Heart right ventricle (tissue), 16 donors: ENCODE measurements around the gene APOO. TPM values are rescaled to one million over a fixed set of nuclear protein-coding genes. Genes with fewer than 3 reads are reported as not detected.

Source experiments
- ATAC-seq, 8 donors: fragments of 200-7000 bp; cut with Tn5 transposase; one replicate each; pipeline ENCODE4 v1.9.1; 2020; ENCODE audit warnings: mild to moderate bottlenecking in 8 of 8, moderate library complexity in 8 of 8, moderate number of reproducible peaks in 1 of 8
- DNase-seq, 2 donors: peaks; one replicate each; pipeline ENCODE4 v3.0.0-alpha.2; 2020
- H3K27ac ChIP-seq, 10 donors: fragments of 200-600 bp; sonication (generic) in 2 of 10; one replicate each; pipeline versions ENCODE4 v1.5.0 to v1.8.0; 2020 to 2022; ENCODE audit warnings: mild to moderate bottlenecking in 3 of 10
- H3K27me3 ChIP-seq, 7 donors: fragments of 200-600 bp; one replicate each; pipeline ENCODE4 v1.8.0; 2021 to 2022; ENCODE audit warnings: mild to moderate bottlenecking in 2 of 7
- H3K36me3 ChIP-seq, 9 donors: fragments of 200-600 bp; sonication (generic) in 1 of 9; one replicate each; pipeline versions ENCODE4 v1.5.0 to v1.8.0; 2020 to 2022; ENCODE audit warnings: mild to moderate bottlenecking in 2 of 9
- H3K4me1 ChIP-seq, 9 donors: fragments of 200-600 bp; sonication (generic) in 1 of 9; one replicate each; pipeline versions ENCODE4 v1.5.0 to v1.8.0; 2020 to 2022; ENCODE audit warnings: mild to moderate bottlenecking in 4 of 9
- H3K4me3 ChIP-seq, 10 donors: fragments of 200-600 bp; sonication (generic) in 2 of 10; one replicate each; pipeline versions ENCODE4 v1.5.0 to v1.8.0; 2020 to 2022; ENCODE audit warnings: mild to moderate bottlenecking in 7 of 10, moderate library complexity in 2 of 10
- H3K9me3 ChIP-seq, 11 donors: fragments of 200-600 bp in 10 of 11; sonication (generic) in 2 of 11; one replicate each; pipeline versions ENCODE4 v1.5.0 to v1.8.0; 2013 to 2022; ENCODE audit warnings: mild to moderate bottlenecking in 2 of 11, control low read depth in 1 of 11, moderate library complexity in 1 of 11
- WGBS, 2 donors: extraction: QIAGEN DNeasy Blood & Tissue Kit; methylation state at CpG; one replicate each; pipeline ENCODE4 v1.1.7; 2013; ENCODE audit warnings: inconsistent platforms in 1 of 2; 5-methylcytosine and 5-hydroxymethylcytosine counted together
- intact Hi-C, 10 donors: fragments of 100-400 bp; cut with DNase I; formaldehyde crosslinking; loops; one replicate each; pipeline versions ENCODE4 v1.11.1 to v1.14.2; 2022
- polyA plus RNA-seq, 2 donors: library from polyadenylated mRNA; stranded (reverse); fragments of 200-250 nt; gene quantifications; one replicate each; pipeline ENCODE4 v1.2.3, GENCODE V29; 2013
- total RNA-seq, 10 donors: library from RNA; stranded (reverse); fragmentation: NEBNext Ultra II Directional in 3 of 10; extraction: Animal tissue kit (Norgen Biotek cat#: 25700) in 3 of 10; gene quantifications; one replicate each; pipeline versions ENCODE4 v1.2.1 to v1.2.4, GENCODE V29; 2021 to 2023
- TF ChIP-seq, protein P1 (sequence below), 9 donors: fragments of 200-600 bp; sonication (generic) in 2 of 9; IDR thresholded peaks; one replicate each; pipeline versions ENCODE4 v1.5.0 to v1.8.0; 2021 to 2022; ENCODE audit warnings: antibody characterized with exemption in 9 of 9, mild to moderate bottlenecking in 5 of 9, moderate library complexity in 1 of 9
- donor health status: Arrhythmogenic right ventricular cardiomyopathy.
- donor health status: ischemic (EF 13 %, LVEDD 7.1; RV severe dilation, severe dysfunction).
- donor health status: healthy with polysubstance abuse.
- donor health status: DM: no; HTN: yes; CAD: no.
- donor health status: DM: no; HTN: no; CAD: no.
- donor health status: ischemic (EF 25% LVEDD 6.9; RV normal size, moderate dysfunction).
- donor health status: ischemic (EF 25% LVEDD 5.7; RV mildly dilated, moderate dysfunction).
- donor health status: healthy.
- donor health status: DM: yes; HTN: yes; CAD: no.
- donor health status: Ischemic cardiomyopathy.
- donor health status: ischemic (EF 35%, LVEDD 5.7; RV mildly dilated, moderate dysfunction).
- donor health status: nonischemic (EF 11% LVEDD 7.7; RV severe dilation, severe dysfunction).
- donor health status: DM: yes; HTN: yes; CAD: no.
- donor health status: PGD.
- donor health status: ischemic (EF 29% LVEDD 5.4; RV normal size, mild dysfunction).
- donor health status: nonischemic (EF 23%, LVEDD 6.1; RV moderate dilation, normal function).

The APOO gene
- total and polyA plus RNA-seq, 12 donors, result 60.9 to 132 (median 102) TPM

DNA sequence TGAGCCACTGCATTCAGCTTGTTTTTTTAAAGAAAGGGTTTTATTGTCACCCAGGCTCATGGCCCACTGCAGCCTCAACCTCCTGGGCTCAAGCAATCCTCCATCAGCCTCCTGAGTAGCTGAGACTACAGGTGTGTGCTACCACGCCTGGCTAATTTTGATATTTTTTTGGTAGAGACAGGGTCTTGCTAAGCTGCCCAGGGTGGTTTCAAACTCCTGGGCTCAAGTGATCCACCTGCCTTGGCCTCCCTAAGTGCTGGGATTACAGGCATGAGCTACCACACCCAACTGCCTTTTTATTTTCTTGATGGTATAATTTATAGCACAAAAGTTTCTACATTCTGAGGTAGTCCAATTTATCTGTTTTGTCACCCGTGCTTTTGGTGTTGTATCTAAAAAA is 85.9 kb downstream of the APOO start:
- Histone ChIP-seq H3K9me3 (no peaks in the 10 kb centered on the region), H3K27me3 (peaks cover 0 to 21% (median 0%) of the 10 kb centered on the region in 7 donors), H3K4me1 (no peaks in the 10 kb centered on the region), H3K4me3 (no peak overlapping the region), H3K36me3 (no peaks in the 10 kb centered on the region), H3K27ac (no peak overlapping the region)
- ATAC-seq, result no peak
- intact Hi-C loops, result no loop called here
- TF ChIP-seq, protein P1, sequence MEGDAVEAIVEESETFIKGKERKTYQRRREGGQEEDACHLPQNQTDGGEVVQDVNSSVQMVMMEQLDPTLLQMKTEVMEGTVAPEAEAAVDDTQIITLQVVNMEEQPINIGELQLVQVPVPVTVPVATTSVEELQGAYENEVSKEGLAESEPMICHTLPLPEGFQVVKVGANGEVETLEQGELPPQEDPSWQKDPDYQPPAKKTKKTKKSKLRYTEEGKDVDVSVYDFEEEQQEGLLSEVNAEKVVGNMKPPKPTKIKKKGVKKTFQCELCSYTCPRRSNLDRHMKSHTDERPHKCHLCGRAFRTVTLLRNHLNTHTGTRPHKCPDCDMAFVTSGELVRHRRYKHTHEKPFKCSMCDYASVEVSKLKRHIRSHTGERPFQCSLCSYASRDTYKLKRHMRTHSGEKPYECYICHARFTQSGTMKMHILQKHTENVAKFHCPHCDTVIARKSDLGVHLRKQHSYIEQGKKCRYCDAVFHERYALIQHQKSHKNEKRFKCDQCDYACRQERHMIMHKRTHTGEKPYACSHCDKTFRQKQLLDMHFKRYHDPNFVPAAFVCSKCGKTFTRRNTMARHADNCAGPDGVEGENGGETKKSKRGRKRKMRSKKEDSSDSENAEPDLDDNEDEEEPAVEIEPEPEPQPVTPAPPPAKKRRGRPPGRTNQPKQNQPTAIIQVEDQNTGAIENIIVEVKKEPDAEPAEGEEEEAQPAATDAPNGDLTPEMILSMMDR (IDR thresholded peaks at IDR 0.05), result no peak
- DNase-seq, result no peak
- 86 to 92% methylated on average over 2 of the region's 2 CpGs for WGBS, 2 donors

DNA sequence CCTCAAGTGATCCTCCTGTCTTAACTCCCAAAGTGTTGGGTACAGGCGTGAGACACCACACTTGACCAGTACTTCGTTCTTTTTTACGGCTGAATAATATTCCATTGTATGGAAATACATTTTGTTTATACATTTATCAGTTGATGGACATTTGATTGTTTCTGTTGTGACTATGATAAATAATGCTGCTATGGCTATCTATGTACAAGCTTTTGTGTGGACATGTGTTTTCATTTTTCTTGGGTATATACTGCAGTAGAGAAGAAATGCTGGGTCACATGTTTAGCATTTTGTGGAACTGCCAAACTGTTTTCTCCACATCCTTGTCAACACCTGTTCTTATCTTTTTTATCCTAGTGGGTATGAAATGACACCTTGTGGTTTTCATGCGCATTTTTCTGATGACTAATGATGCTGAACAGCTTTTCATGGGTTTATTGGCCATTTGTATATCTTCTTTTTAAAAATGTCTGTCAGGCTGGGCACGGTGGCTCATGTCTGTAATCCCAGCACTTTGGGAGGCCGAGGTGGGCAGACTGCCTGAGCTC is 87.4 kb downstream of the APOO start:
- Histone ChIP-seq H3K9me3 (no peaks in the 10 kb centered on the region), H3K36me3 (no peaks in the 10 kb centered on the region), H3K4me3 (no peak overlapping the region), H3K27ac (no peak overlapping the region), H3K27me3 (peaks cover 0 to 15% (median 0%) of the 10 kb centered on the region in 7 donors), H3K4me1 (no peaks in the 10 kb centered on the region)
- intact Hi-C loops, result no loop called here
- 88 to 92% methylated on average over 6 of the region's 6 CpGs for WGBS, 2 donors
- TF ChIP-seq, protein P1 (IDR thresholded peaks at IDR 0.05), result no peak
- ATAC-seq (no peak), DNase-seq (no peak)

DNA sequence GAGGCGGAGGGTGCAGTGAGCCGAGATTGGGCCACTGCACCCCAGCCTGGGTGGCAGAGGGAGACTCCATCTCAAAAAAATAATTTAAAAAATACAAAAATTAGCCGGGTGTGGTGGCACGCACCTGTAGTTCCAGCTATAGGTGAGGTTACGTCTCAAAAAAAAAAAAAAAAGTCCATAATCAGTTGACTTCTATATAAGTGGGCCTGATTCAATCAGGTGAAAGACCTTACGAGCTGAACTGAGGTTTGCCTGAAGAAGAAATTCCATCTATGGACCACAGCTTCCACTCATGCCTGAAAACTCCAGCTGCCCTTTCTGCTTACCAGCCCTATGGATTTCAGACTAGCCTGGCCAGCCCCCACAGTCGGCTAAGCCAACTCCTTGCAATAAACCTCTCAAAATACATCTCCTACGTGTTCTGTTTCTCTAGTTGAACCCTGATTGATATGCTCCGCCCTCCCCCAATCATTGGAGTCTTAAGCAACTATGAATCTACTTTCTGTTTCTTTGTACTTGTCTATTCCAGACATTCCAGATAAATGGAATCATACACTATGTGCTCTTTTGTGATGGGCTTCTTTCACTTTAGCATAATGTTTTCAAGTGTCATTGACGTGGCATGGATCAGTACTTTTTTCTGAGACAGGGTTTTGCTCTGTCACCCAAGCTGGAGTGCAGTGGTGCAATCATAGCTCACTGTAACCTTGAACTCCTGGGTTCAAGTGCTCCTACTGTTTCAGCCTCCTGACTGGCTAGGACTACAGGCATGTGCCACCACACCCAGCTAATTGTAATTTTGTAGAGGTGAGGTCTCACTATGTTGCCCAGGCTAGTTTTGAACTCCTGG is 88.1 kb downstream of the APOO start:
- Histone ChIP-seq H3K36me3 (no peaks in the 10 kb centered on the region), H3K9me3 (peaks cover 0 to under 1% (median 0%) of the 10 kb centered on the region in 11 donors), H3K4me1 (no peaks in the 10 kb centered on the region), H3K27me3 (peaks cover 0 to 15% (median 0%) of the 10 kb centered on the region in 7 donors), H3K27ac (no peak overlapping the region), H3K4me3 (no peak overlapping the region)
- no peak for ATAC-seq
- TF ChIP-seq, protein P1 (IDR thresholded peaks at IDR 0.05), result no peak
- WGBS, 2 donors, result 89 to 94% methylated on average over 10 of the region's 10 CpGs
- no peak for DNase-seq
- intact Hi-C loops, result loop anchor here in 1 of 10 donors (10.0 kb wide), 1 partner anchor 55 kb away; no protein-coding TSS in a partner anchor

DNA sequence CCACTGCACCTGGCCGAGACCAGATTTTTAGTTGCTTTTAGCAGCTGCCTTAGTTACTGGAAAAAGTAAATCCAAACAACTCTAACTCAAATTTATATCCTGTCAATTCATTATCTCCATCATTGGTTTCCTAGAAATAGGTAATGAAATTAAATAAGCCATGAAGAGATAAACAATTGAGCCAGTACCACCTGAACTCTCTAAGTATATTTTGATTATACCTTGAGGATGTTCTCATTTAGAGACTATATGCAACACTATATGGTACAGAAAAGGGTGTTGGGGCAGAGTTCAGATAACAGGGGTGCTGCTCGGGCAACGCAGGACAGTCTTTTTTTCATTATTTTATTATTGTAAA is 89.8 kb downstream of the APOO start:
- Histone ChIP-seq H3K9me3 (peaks cover 0 to 12% (median 0%) of the 10 kb centered on the region in 11 donors), H3K36me3 (no peaks in the 10 kb centered on the region), H3K4me3 (no peak overlapping the region), H3K27ac (no peak overlapping the region), H3K4me1 (no peaks in the 10 kb centered on the region), H3K27me3 (peaks cover 0 to 9% (median 0%) of the 10 kb centered on the region in 7 donors)
- 95 to 97% methylated on average over 3 of the region's 3 CpGs for WGBS, 2 donors
- intact Hi-C loops, result loop anchor here in 1 of 10 donors (10.0 kb wide), 1 partner anchor 57 kb away; no protein-coding TSS in a partner anchor
- no peak for ATAC-seq
- TF ChIP-seq, protein P1 (IDR thresholded peaks at IDR 0.05), result no peak
- DNase-seq, result no peak
